Nucleus accumbens (tissue), 56 donors: Measurements from ENCODE around the gene ADAM8.

Source experiments
- DNase-seq, 56 donors: peaks; one replicate each; lab custom pipeline; 2025; lab: John Stamatoyannopoulos, UW

ADAM8 gene

DNA sequence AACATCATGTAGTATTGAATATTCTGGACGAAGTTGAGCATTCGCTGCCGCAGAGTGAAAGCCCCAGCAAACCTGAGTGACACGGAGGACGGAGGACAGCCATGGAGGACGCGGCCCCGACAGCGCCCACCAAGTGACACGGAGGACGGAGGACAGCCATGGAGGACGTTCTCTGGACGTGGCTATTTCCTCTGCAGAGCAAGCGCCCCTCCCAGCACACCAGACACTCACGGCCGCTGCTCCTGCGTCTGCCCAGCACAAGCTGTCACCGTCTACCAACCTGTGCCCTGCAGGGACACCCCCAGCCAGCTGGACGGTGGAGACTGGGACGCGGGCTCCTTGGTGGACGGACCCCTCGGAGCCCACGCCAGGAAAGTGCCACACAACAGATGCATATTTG lies 7.3 kb upstream of the ADAM8 start:
- DNase-seq = no peak

DNA sequence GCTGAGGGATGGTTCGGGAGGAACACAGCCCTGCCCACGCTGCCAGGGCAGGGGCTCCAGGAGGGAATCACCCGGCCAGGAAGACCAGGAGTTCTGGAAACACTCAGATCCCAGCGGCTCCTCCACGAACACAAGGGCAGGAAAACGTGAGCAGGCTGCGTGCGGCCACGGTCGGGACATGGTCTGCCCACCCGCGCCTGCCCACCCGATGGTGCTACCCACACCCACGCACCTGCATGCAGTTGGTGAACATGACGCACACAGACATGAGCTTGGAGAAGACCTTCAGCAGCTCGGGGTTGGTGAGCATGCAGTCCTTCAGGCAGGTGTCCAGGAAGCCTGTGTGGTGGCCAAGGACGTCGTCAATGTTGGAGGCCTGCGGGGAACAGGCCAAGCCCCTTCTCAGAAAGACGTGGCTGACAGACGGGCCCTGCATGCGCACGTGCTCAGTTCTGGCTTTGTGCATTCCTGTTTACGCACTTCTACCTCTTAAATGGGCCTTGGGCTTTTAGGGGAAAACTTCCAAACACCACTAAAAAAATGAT lies 6.2 kb upstream of the ADAM8 start:
- no peak for DNase-seq

DNA sequence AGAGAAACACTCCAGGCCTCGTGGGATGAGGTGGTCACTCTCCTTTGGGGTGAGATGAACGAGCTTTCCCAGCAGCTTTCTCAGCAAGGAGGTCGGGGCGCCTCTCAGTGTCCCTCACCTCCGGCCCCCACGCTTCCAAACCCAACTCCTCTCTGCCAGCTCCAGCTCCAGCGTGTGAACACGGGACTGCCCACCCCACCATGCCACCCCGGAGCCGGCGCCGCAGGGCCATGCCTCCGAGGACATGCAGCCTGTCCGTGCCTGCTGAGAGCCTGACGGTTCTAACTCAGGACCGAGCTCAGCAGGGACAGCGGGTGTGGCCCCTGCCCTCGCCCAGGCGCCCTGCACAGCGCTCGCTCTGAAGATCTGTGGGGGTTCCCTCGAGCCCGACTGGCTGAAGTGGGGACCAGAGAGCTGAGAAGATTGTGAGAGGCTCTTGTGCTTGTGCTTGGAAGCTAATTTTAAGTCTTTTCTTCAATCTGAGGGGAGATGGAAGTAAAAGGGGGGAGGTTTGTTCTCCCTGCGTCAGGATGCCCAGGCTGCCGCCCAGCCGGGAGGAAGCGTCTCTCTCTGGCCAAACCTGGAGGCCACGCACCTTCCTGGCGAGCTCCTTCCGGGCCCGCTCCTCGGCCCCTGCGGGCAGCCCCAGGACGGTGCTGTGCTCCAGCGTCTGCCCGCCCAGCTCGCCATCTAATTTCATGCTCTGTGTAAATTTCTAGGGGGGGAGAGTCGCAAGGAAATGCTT lies 5.1 kb upstream of the ADAM8 start:
- no peak for DNase-seq

DNA sequence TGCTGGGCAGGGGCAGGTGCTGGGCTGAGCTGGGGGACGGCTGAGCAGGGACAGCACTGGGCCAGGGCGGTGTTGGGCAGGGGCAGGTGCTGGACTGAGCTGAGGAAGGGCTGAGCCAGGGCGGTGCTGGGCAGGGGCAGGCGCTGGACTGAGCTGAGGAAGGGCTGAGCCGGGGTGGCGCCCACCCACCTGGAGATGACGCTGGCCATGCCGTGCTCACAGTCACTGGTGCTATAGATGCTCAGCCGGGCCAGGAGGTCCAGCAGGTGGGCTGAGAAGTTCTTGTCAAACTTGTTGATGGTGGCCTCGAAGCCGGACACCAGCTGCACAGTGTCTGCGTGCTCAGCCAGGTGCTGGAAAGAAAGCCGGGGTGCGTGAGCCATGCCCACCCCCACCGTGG lies 4.4 kb upstream of the ADAM8 start:
- no peak for DNase-seq

DNA sequence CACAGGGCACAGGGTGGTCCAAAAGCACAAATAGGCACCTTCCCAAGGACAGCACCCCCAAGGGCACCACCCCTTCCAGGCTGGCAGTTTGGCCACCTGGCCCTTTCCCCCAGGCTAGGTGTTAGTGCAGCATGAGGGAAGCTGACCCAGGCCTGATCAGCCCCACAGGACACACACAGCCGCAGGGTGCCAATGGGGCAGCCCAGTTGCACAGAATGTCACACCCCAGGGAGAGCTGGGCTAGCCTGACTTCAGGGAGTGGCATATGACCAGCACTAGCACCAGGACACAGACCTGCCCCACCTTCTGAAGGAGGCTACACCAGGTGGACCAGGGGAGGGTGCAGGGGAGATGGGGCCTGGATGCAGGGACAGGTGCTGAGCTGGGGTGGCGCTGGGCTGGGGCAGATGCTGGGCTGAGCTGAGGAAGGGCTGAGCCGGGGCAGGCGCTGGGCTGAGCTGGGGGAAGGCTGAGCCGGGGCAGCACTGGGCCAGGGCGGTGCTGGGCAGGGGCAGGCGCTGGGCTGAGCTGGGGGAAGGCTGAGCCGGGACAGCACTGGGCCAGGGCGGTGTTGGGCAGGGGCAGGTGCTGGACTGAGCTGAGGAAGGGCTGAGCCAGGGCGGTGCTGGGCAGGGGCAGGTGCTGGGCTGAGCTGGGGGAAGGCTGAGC lies 3.9 kb upstream of the ADAM8 start:
- DNase-seq = no peak

DNA sequence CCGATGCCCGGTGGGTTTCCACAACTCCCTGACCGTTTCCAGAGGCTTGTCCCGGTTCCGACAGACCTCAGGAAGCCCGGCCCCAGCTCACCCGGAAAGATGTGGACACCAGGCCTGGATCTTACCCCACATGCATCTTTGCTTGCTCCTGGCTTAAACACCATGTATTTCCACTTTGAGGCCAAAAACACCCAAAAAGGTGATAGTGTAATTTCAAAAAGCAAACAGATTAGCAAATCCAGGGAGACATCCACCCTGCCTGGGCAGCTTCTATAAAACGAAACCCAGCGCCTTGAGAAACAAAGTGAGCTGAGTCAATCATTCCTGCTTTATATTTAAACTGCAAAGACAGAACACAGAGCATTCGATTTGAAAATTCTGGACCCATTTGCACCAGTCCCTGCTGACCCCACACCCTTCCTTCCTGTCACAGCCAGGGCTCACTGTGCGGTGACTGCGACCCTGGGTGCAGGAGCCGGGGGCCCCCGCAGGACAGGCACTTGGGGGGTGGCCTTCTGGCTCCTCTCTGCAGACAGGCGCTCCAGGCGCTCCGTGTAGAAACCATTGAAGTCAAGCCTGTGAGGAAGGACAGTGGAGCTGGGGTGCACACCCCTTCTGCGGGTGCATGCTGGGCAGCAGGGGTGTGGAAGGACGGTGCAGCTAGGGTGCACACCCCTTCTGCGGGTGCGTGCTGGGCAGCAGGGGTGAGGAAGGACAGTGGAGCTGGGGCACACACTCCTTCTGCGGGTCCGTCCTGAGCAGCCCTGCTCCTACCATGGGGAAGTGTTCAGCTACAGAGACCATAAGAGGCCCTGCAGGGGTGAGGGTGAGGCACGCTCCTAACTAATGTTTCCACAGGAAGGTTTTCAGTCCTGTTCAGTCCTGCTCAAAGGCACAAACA lies 2.9 kb upstream of the ADAM8 start:
- DNase-seq = no peak

DNA sequence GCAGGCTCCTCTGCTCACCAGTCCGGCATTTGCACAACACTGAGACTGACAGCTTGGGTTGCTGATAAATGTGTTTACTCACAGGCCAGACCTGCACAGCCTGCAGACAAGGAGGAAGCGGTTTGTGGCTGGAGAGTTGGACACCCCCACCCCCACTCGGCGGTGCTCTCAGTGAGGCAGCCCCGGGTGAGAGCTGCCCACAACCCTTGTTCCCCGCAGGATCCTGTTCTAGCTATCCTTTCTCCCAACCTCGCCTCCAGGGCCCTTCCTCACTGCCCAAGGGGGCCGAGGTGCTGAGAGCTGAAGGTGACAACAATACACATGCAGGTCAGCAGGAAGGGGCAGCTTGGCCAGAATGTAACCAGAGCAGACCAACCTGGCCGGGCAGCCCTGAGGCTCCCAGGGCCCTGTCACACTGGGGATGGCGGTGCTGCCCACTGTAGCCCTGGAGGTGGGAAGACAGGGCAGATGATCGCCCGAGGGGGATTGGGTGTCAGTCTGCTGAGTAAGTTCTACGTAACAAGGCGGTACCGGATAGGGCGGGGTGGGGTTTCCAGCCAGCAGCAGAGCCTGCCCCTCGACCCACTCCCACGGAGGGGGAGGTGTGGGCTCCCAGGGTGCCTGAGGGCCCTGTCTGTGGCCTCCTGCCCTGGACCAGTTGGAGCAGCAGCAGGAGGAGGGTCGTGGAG lies 2.1 kb upstream of the ADAM8 start:
- peak in 3 of 56 donors; percentile 12 to 42 (median 38) for DNase-seq

DNA sequence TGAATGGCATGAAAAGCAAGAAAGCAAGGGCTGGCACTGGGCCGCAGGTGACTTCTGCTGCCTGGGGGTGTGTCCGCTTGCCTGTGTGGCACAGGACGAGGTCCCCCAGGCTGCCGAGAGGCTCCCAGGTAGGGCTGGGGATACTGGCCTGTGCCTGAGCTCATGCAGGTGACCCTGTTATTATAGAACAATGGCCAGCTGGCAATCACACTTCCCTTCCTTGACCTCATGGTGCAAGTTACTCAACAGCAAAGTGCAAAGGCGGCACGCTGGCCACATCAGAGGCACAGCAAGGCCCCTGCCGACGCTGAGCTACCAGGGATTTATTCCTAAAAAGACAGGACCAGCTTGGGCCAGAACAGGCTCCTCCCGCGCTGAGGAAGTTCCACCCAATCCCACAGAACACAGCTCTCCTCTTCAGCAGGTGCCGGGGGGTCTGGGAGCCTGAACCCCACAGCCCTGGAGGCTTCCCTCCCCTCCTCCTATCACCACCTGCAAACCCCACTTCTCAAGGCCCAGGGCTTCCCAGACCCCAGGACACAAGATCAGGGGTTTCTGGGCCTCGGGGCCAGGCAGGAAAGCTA lies 1.4 kb upstream of the ADAM8 start:
- no peak for DNase-seq

DNA sequence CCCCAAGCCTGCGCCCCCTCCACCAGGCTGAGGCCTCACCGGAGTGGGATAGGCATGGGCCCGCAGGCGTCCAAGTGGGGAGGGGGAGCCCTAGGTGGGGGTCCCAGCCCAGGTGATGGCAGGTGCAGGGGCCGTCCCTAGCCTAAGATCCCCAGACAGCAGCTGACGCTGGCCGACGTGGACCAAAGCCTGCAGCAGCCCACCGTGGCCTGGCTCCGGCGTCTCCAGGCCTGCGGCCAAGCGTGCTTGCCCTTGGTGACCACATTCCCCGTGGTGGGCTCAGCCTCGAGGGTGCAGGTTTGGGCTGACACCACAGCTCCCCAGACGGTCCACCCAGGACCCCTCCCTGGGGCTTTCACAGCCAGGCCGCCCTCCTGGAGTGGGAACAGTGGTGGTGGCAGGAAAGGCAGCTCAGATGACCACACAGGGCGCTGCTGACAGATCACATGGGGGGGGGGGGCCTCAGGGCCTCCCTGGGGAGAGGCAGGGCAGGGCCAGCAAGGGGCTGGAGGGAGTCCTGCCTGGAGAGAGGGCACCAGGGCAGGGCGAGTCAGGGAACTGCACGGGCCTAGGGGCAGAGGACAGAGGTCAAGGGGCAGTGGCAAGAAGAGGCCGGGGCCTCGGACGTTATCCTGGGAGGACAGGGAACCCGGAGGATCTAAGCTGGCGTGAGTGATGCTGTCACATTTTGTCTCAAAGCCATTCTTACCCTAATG lies 767 bp upstream of the ADAM8 start:
- DNase-seq = no peak

DNA sequence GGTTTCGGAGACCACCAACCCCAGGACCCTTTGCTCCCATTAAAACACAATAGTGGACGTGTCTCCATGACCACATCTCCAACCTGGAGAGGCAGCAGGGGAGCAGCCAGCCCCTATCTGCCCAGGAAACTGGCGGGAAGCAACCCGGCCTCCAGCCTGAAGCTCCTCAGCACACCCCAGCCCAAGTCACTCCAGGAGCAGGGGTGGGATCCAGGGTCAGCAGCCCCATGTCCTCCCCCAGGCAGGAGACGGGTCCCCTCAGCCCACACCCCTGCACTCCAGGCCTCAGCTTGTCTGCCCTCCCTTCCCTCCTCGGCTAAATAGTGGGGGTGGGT lies 601 bp downstream of the ADAM8 start:
- no peak for DNase-seq

DNA sequence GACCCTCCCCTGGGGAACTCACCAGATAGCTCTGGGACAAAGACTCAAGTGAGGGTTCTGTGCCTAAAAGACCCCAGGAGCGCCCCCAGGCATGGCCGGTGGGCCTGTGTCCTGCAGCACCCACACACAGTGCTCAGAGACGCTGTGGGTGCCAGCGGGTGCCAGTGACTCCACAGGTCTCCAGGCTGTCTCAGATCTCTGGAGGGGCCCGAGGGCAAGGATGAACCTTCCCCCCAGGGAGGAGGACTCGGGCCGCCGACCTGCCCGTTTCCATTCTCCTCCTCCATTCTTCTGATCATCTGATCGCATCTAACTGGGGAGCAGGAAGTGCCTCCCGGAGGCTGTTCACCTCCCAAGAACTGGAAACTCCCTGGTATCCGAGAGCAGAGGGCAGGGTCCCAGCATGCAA lies 980 bp downstream of the ADAM8 start:
- DNase-seq = no peak

DNA sequence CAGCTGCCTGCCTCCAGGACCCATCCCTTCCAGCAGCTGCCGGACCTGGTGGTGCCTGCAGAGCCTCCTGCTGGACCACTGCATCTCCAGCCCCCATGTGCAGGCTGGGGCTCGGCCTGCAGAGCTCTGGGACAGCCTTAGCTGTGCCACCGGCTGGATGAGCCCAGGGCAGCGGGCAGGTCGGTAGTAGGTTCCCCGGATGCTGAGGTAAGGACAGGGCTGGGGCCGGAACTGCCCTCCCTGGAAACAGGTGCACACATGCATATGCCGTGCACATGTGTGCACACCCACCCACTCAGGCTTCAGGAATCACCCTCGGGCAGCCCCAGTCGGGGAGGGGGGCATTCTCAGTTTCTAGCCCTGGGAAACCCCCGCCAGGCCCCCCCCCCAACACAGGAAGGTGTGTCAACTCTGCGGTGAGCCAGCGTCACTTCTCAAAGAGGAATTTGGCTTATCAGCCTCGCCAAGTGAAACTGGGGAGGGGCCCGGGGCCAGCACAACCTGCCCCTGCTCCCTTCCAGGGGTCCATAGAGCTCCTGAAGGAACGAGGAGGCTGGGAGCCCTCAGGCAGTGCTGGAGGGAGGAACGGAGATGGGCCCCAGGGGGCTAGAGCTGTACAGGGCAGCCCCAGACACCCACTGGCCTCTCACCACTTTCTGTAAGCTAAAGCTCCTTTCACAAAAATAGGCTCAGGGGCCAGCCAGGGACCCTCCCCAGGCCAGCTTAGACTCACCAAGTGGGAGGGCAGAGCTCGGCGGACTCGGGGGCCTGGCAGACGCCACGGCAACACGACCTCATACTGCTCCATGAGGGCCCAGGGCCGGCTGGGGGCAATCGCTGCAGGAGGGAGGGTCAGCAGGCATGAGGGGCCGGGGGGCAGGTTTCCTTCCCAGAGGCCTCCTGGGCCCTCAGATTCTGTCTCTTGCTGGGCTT lies 1.7 kb downstream of the ADAM8 start:
- no peak for DNase-seq

DNA sequence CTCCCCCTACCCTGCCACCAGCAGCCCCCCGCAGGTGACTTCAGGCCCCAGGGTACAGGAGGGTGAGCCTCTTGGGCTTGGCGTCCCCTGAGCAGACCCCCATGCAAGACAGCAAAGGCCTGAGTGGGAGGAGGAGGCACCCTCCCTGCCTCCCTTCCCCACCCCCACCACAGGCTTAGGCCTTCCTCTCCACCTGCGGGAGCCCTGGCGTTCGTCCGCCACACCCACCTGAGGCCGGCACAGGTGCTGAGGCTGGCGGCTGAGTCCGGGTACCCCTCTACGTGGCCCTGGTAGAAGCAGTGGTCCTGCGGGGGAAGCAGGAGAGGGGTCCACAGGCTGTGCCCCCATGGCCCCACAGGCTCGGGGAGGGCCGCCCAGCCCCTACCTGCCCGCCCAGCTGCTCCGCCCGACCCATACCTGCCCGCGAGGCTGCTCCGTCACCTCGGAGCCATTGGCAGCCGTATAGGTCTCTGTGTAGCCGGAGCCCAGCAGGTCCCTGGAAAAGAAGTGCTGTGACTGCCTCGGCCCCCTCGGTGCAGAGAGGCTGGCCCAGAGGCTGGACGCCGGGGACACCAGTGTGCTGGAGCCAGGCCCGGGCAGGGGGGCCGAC lies 3.0 kb downstream of the ADAM8 start:
- DNase-seq = no peak

DNA sequence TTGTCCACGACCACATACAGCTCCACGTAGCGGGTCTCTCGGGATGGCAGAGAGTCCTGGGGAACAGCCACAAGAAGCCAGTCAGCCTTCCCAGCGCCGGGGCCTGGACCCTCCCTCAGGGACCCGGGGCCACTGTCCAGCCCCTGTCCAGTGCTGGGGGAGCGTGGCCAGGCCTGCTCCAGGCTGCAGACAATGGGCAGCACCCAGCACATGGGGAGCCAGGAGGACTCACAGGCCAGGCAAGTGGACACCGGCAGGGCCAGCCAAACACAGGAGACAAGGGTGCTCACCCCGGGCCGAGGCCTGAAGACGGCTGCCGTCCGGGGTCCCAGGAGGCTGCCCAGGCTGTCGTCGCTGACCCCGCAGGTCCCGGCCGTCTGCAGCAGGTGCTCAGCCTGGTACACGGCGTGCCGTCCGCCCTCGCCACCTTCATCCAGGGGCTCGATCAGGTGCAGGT lies 3.7 kb downstream of the ADAM8 start:
- DNase-seq = no peak

DNA sequence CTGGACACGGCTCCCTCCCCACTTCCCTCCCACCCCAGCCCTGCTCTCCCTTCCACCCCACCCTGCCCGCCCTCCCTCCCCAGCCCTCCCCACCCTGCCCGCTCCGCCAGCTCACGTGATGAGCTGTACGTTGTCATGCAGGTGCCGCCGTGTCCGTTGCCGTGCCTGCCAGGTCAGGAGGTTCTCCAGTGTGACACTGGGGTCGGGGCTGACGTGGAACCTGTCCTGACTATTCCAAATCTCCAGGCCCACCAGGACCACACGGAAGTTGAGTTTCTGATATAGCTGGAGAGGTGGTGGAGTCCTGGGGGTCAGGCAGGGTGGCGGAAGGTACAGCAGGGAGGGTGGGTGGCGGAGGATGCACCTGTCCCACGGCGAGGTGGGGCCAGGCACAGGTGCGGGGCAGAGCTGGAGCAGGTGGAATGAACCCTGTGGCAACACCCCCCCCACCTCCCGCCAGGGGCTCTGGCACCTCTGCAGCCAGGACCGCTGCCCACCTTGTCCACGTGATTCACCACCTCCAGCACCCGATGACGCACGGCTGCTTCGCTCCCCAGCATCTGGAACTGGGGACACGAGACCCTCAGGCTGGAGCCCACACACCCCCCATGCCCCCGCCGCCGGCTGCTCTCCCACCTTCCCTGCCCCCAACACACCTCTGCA lies 4.2 kb downstream of the ADAM8 start:
- no peak for DNase-seq

DNA sequence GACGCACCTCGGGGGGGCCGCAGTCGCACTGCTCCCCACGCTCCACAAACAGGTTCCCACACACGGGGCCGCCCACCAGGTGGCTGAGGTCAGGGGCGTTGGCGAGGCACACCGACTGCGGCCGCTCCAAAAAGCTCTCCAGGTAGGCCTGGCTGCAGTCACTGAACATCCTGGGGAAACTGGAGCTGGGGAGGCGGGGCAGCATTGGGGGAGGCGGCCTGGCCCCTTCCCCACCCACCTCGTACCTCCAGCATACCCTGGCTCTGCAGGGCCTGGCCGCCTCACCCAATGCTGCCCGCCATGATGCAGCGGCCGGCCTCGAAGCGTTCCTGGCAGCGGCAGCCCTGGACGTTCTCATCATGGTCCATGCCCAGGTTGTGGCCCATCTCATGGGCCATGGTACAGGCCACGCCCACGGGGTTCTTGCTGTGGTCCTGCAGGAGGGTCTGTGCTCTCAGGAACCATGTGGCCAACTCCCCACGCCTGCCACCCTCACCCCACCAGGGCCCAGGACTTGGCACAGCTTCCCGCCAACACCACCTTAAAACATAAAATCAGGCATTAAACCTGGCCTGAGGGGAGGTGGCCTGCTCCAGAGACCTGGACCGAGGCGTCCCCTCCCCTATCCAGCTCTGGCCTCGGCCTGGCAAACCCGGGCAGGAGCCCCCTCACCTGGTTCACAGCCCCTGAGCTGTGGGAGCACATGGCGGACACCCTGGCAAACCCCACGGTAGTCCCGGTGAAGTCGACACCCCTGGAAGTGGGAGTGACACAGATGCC lies 5.0 kb downstream of the ADAM8 start:
- no peak for DNase-seq
